Measurements from ENCODE around the gene WWC1.

GRCh38 chr5:168479166-168479565, 187.7 kb downstream of the WWC1 start:
- TF ChIP-seq GATA2 (IDR thresholded peaks at IDR 0.05; ENCODE audit: low read depth, low read length) (no peak), GATA3 (IDR thresholded peaks at IDR 0.05; ENCODE audit: low read depth, low read length) (no peak)

Measured in SH-SY5Y (cell line).